NCI-H2081 treated with DMSO at 0.1 percent for 48 hours (cell line): ENCODE data around the gene HARBI1.

Source experiments
- DNase-seq: peaks from one replicate; lab custom pipeline; 2025; lab: John Stamatoyannopoulos, UW

The HARBI1 gene

GRCh38 chr11:46633291-46634217 lies 16.5 kb upstream of the HARBI1 start:
- no peak for DNase-seq

- DNase-seq: no peak
Observed at GRCh38 chr11:46632502-46632901, 15.5 kb upstream of the HARBI1 start.

GRCh38 chr11:46631676-46632075 lies 14.6 kb upstream of the HARBI1 start:
- DNase-seq: no peak

- no peak for DNase-seq
Observed at GRCh38 chr11:46630237-46630636, 13.2 kb upstream of the HARBI1 start.

GRCh38 chr11:46628961-46629360 lies 11.9 kb upstream of the HARBI1 start:
- DNase-seq: no peak

GRCh38 chr11:46625406-46625805 lies 8.4 kb upstream of the HARBI1 start:
- no peak for DNase-seq

- DNase-seq: no peak
Observed at GRCh38 chr11:46618837-46619236, 1.8 kb upstream of the HARBI1 start.

GRCh38 chr11:46617972-46618314 lies 916 bp upstream of the HARBI1 start:
- DNase-seq: no peak

GRCh38 chr11:46616551-46617133 lies 385 bp downstream of the HARBI1 start:
- DNase-seq: no peak

GRCh38 chr11:46615756-46616155 lies 1.3 kb downstream of the HARBI1 start:
- DNase-seq: no peak

GRCh38 chr11:46612326-46612725 lies 4.7 kb downstream of the HARBI1 start:
- no peak for DNase-seq

GRCh38 chr11:46611526-46612304 lies 5.3 kb downstream of the HARBI1 start:
- DNase-seq: no peak

GRCh38 chr11:46609386-46609785 lies 7.6 kb downstream of the HARBI1 start:
- DNase-seq: no peak

- DNase-seq: no peak
Observed at GRCh38 chr11:46607516-46607915, 9.5 kb downstream of the HARBI1 start.

- no peak for DNase-seq
Observed at GRCh38 chr11:46604796-46605195, 12.2 kb downstream of the HARBI1 start.

GRCh38 chr11:46603704-46604308 lies 13.2 kb downstream of the HARBI1 start:
- DNase-seq: no peak

GRCh38 chr11:46601129-46601528 lies 15.9 kb downstream of the HARBI1 start:
- no peak for DNase-seq

GRCh38 chr11:46600194-46600960 lies 16.6 kb downstream of the HARBI1 start:
- DNase-seq: no peak

GRCh38 chr11:46599340-46600193 lies 17.5 kb downstream of the HARBI1 start:
- no peak for DNase-seq

GRCh38 chr11:46597609-46598219 lies 19.3 kb downstream of the HARBI1 start:
- no peak for DNase-seq
